SK-N-SH (cell line): ENCODE measurements around the gene RARG. TPM values are rescaled to one million over a fixed set of nuclear protein-coding genes. Genes with fewer than 3 reads are reported as not detected.

Experiments
- CTCF ChIA-PET: fragments of 300-600, 350-600 bp; formaldehyde crosslinking; extraction: SDS; loops from one replicate; lab custom pipeline; 2021; lab: Yijun Ruan, JAX
- POLR2A ChIA-PET: fragments of 350-600 bp; sonication (Branson Sonifier 250); formaldehyde crosslinking; extraction: SDS; loops from one replicate; lab custom pipeline; 2020; ENCODE audit warnings: antibody characterized with exemption, inconsistent platforms; lab: Yijun Ruan, JAX
- DNase-seq: peaks from one replicate; pipeline ENCODE4 v3.0.0; 2012
- H2AFZ ChIP-seq: fragments of 200-600 bp; sonication (generic); 2 replicates; pipeline ENCODE4 v1.8.1; 2016; ENCODE audit warnings: antibody characterized with exemption, mild to moderate bottlenecking, low read depth
- H3F3A ChIP-seq: fragments of 200-600 bp; sonication (generic); replicated peaks from 2 replicates; pipeline ENCODE3; 2016; ENCODE audit warnings: antibody characterized with exemption, mild to moderate bottlenecking; ENCODE audit not compliant: insufficient read depth
- H3K27ac ChIP-seq, 2 experiments: fragments of 200-500 bp in 1 of 2; fragments of 200-600 bp in 1 of 2; sonication (Bioruptor generic) in 1 of 2; sonication (generic), shearing (Covaris generic) in 1 of 2; 2 replicates each; pipeline versions ENCODE4 v1.5.1 to v1.6.1; 2014 to 2016; ENCODE audit warnings: low read depth in 2 of 2, inconsistent platforms in 1 of 2, low read length in 1 of 2, mild to moderate bottlenecking in 1 of 2, mixed read lengths in 1 of 2
- H3K27me3 ChIP-seq: fragments of 200-600 bp; sonication (generic), shearing (Covaris generic); 2 replicates; pipeline ENCODE4 v1.6.1; 2016; ENCODE audit warnings: mixed run types; ENCODE audit not compliant: insufficient read depth
- H3K36me3 ChIP-seq, 2 experiments: fragments of 200-500 bp in 1 of 2; fragments of 200-600 bp in 1 of 2; sonication (Bioruptor generic) in 1 of 2; sonication (generic) in 1 of 2; replicated peaks in 1 of 2; 2 replicates each; pipeline versions ENCODE3 to v1.5.1; 2014 to 2016; ENCODE audit warnings: low read length in 1 of 2, mild to moderate bottlenecking in 1 of 2; ENCODE audit not compliant: insufficient read depth in 2 of 2, control insufficient read depth in 1 of 2
- H3K4me1 ChIP-seq, 2 experiments: fragments of 200-500 bp in 1 of 2; fragments of 200-600 bp in 1 of 2; sonication (Bioruptor generic) in 1 of 2; sonication (generic), shearing (Covaris generic) in 1 of 2; 2 replicates each; pipeline versions ENCODE4 v1.5.1 to v1.6.1; 2014 to 2016; ENCODE audit warnings: low read depth in 1 of 2, low read length in 1 of 2, mixed run types in 1 of 2; ENCODE audit not compliant: insufficient read depth in 2 of 2, control insufficient read depth in 1 of 2
- H3K4me2 ChIP-seq: fragments of 200-600 bp; sonication (generic), shearing (Covaris generic); 2 replicates; pipeline ENCODE4 v1.6.1; 2017; ENCODE audit warnings: mixed run types
- H3K4me3 ChIP-seq, 2 experiments: fragments of 200-500 bp in 1 of 2; fragments of 200-600 bp in 1 of 2; sonication (Bioruptor generic) in 1 of 2; sonication (generic), shearing (Covaris generic) in 1 of 2; 2 replicates each; pipeline versions ENCODE4 v1.5.1 to v1.8.1; 2014 to 2016; ENCODE audit warnings: low read depth in 2 of 2, inconsistent platforms in 1 of 2, low read length in 1 of 2, mild to moderate bottlenecking in 1 of 2, mixed read lengths in 1 of 2, moderate library complexity in 1 of 2
- H3K79me2 ChIP-seq: fragments of 200-600 bp; sonication (generic); 2 replicates; pipeline ENCODE4 v1.8.1; 2017; ENCODE audit warnings: mild to moderate bottlenecking; ENCODE audit not compliant: insufficient read depth
- H3K9ac ChIP-seq: fragments of 200-600 bp; sonication (generic); 2 replicates; pipeline ENCODE4 v1.6.1; 2017; ENCODE audit warnings: mixed run types
- H3K9me2 ChIP-seq: fragments of 200-600 bp; sonication (generic); 2 replicates; pipeline ENCODE4 v1.6.1; 2017; ENCODE audit warnings: mixed run types
- H3K9me3 ChIP-seq: fragments of 200-600 bp; sonication (generic); 2 replicates; pipeline ENCODE4 v1.6.1; 2017; ENCODE audit warnings: mixed run types, mild to moderate bottlenecking, moderate library complexity
- H4K20me1 ChIP-seq: fragments of 200-600 bp; sonication (generic); 2 replicates; pipeline ENCODE4 v1.6.1; 2017; ENCODE audit warnings: mild to moderate bottlenecking, mixed run types; ENCODE audit not compliant: insufficient read depth
- CHD2 ChIP-seq: fragments of 150-350 bp; IDR thresholded peaks from 2 replicates; pipeline ENCODE4 v1.6.1; 2018; ENCODE audit warnings: low read length; ENCODE audit not compliant: partially characterized antibody
- CTCF ChIP-seq: fragments of 200-600 bp; sonication (generic); IDR thresholded peaks from 2 replicates; pipeline ENCODE4 v1.6.1; 2017; ENCODE audit warnings: antibody characterized with exemption, mild to moderate bottlenecking, moderate library complexity
- EP300 ChIP-seq, 2 experiments: IDR thresholded peaks; 2 replicates each; pipeline versions ENCODE4 v1.4.0 to v1.6.1; 2012; ENCODE audit warnings: borderline replicate concordance in 1 of 2, low read depth in 1 of 2, low read length in 1 of 2
- EZH2phosphoT487 ChIP-seq: fragments of 200-600 bp; sonication (generic); IDR thresholded peaks from 2 replicates; pipeline ENCODE4 v1.6.1; 2017; ENCODE audit warnings: low read depth, mixed run types, mild to moderate bottlenecking, antibody characterized with exemption, moderate library complexity, borderline replicate concordance
- FOSL2 ChIP-seq: IDR thresholded peaks from 2 replicates; pipeline ENCODE4 v1.4.0; 2012; ENCODE audit warnings: low read depth, mild to moderate bottlenecking, moderate library complexity, borderline replicate concordance
- FOXJ3 ChIP-seq: sonication (generic); formaldehyde crosslinking; IDR thresholded peaks from 2 replicates; pipeline ENCODE4 v1.5.1; 2020; ENCODE audit warnings: mild to moderate bottlenecking, missing genetic modification reagents
- GABPA ChIP-seq: IDR thresholded peaks from 2 replicates; pipeline ENCODE4 v1.4.0; 2012; ENCODE audit warnings: low read depth, mild to moderate bottlenecking
- JUND ChIP-seq: IDR thresholded peaks from 2 replicates; pipeline ENCODE4 v1.4.0; 2012
- MEF2A ChIP-seq: IDR thresholded peaks from 2 replicates; pipeline ENCODE4 v1.4.0; 2012; ENCODE audit warnings: low read depth, borderline replicate concordance
- MXI1 ChIP-seq: IDR thresholded peaks from 2 replicates; pipeline ENCODE4 v1.6.1; 2012; ENCODE audit warnings: mild to moderate bottlenecking, low read depth, low read length, improper control_type of control experiment
- NRF1 ChIP-seq: IDR thresholded peaks from 2 replicates; pipeline ENCODE4 v1.6.1; 2012; ENCODE audit warnings: low read depth, mild to moderate bottlenecking, low read length
- RAD21 ChIP-seq: IDR thresholded peaks from 2 replicates; pipeline ENCODE4 v1.6.1; 2012; ENCODE audit warnings: mild to moderate bottlenecking, low read length
- RFX5 ChIP-seq: IDR thresholded peaks from 2 replicates; pipeline ENCODE4 v1.6.1; 2012; ENCODE audit warnings: mild to moderate bottlenecking, improper control_type of control experiment, low read length
- RXRA ChIP-seq: IDR thresholded peaks from 2 replicates; pipeline ENCODE4 v1.4.0; 2012; ENCODE audit warnings: low read depth, mild to moderate bottlenecking, borderline replicate concordance
- SIN3A ChIP-seq: IDR thresholded peaks from 2 replicates; pipeline ENCODE4 v1.6.1; 2012; ENCODE audit warnings: low read depth, mild to moderate bottlenecking, low read length, moderate library complexity, borderline replicate concordance
- SMC3 ChIP-seq: IDR thresholded peaks from 2 replicates; pipeline ENCODE4 v1.6.1; 2012; ENCODE audit warnings: low read depth, low read length, improper control_type of control experiment
- TAF1 ChIP-seq: IDR thresholded peaks from 2 replicates; pipeline ENCODE4 v1.6.1; 2012; ENCODE audit warnings: low read depth, mild to moderate bottlenecking, low read length, moderate library complexity, borderline replicate concordance
- TCF12 ChIP-seq: IDR thresholded peaks from 2 replicates; pipeline ENCODE4 v1.4.0; 2012
- USF2 ChIP-seq: fragments of 150-350 bp; IDR thresholded peaks from 2 replicates; pipeline ENCODE4 v1.6.1; 2017; ENCODE audit warnings: antibody characterized with exemption, low read length, low read depth, borderline replicate concordance
- YY1 ChIP-seq: IDR thresholded peaks from 2 replicates; pipeline ENCODE4 v1.4.0; 2012; ENCODE audit warnings: low read depth, mild to moderate bottlenecking
- WGBS: methylation state at CpG from one replicate; pipeline ENCODE4 v1.1.6; 2017; ENCODE audit warnings: low lambda C conversion rate; 5-methylcytosine and 5-hydroxymethylcytosine counted together
- polyA plus RNA-seq, 3 experiments: library from polyadenylated mRNA; depleted of rRNA; stranded (reverse); fragments of >200 nt; gene quantifications; 2 replicates each; pipeline ENCODE4 v1.2.3, GENCODE V29; 2012

RARG gene
- polyA plus RNA-seq, 1 of the 3 experiments (the other 2 are of a cell fraction) = 36.6 TPM

GRCh38 chr12:53212931-53213330 lies 19.1 kb downstream of the RARG start (continued):
- no peak for TF ChIP-seq GABPA
- TF ChIP-seq, all 33 proteins: peak for 0

- Histone ChIP-seq H3K4me2 (no peak overlapping the region), H3K4me1 (peaks cover 3 to 10% of the 10 kb centered on the region in 2 experiments; a peak in 2 of 4 replicates), H3K79me2 (peaks cover 9% of the 10 kb centered on the region; the same call in 1 of the 2 replicates), H3K4me3 (no peak overlapping the region; a peak in 1 of 4 replicates), H4K20me1 (no peaks in the 10 kb centered on the region), H2AFZ (no peak overlapping the region), H3K27me3 (no peaks in the 10 kb centered on the region), H3K27ac (no peak overlapping the region), H3F3A (peaks cover 13% of the 10 kb centered on the region), H3K36me3 (peaks cover 24 to 38% of the 10 kb centered on the region in 2 experiments), H3K9me2 (no peaks in the 10 kb centered on the region), H3K9ac (no peak overlapping the region), H3K9me3 (no peaks in the 10 kb centered on the region)
- 85% methylated on average over 9 of the region's 13 CpGs for WGBS
- ChIA-PET CTCF (interaction anchor here (0.8 to 14.8 kb wide), 30 partner anchors 9 to 287 kb away, joined by 3 to 363 read pairs (median 8); partner anchors contain the start of genes AAAS, CSAD, ESPL1 and MAP3K12), POLR2A (interaction anchor here (0.8 kb wide), 1 partner anchor 31 kb away, joined by 3 read pairs; the partner anchor contains the start of gene ZNF740)
- TF ChIP-seq MEF2A = no peak
- TF ChIP-seq MXI1 = no peak
- peak; percentile 57 for TF ChIP-seq CTCF
- TF ChIP-seq SMC3 = 0 out of 2 replicates have a peak, but pooled peaks have one; percentile 23
- no peak for TF ChIP-seq JUND
- peak; percentile 46 for TF ChIP-seq RAD21
- TF ChIP-seq FOSL2 = no peak
- no peak for TF ChIP-seq EZH2phosphoT487
- TF ChIP-seq SIN3A = no peak
- DNase-seq = peak; percentile 62
Observed at GRCh38 chr12:53211476-53212381, 20.3 kb downstream of the RARG start.

- ChIA-PET POLR2A (interaction anchor here (0.8 kb wide), 1 partner anchor 13 kb away, joined by 3 read pairs; no protein-coding TSS in a partner anchor), CTCF (interaction anchor here (0.7 to 14.8 kb wide), 16 partner anchors 13 to 220 kb away, joined by 3 to 363 read pairs (median 28); partner anchors contain the start of genes AAAS, ESPL1, MYG1 and PFDN5)
- H3K4me3 ChIP-seq = no peak overlapping the region
Observed at GRCh38 chr12:53210843-53211242, 21.2 kb downstream of the RARG start.

More at GRCh38 chr12:53210843-53211242, 21.2 kb downstream of the RARG start:
- H3F3A ChIP-seq = peaks cover 17% of the 10 kb centered on the region
- no peak for DNase-seq
- no peak overlapping the region for H3K4me2 ChIP-seq
- no peaks in the 10 kb centered on the region for H4K20me1 ChIP-seq
- H2AFZ ChIP-seq = no peak overlapping the region
- H3K4me1 ChIP-seq = peaks cover 3 to 17% of the 10 kb centered on the region in 2 experiments; a peak in 2 of 4 replicates
- TF ChIP-seq EZH2phosphoT487 (no peak), RFX5 (no peak), EP300 (IDR thresholded peaks at IDR 0.05; ENCODE audit: borderline replicate concordance in 1 of 2, low read depth in 1 of 2, low read length in 1 of 2) (no peak), GABPA (no peak), JUND (no peak), TCF12 (no peak), FOXJ3 (CRISPR knock-in tag) (no peak), SMC3 (no peak), NRF1 (no peak), MXI1 (no peak), RXRA (no peak), FOSL2 (no peak), CHD2 (no peak), USF2 (no peak), MEF2A (no peak), YY1 (no peak), TAF1 (no peak)
- H3K9ac ChIP-seq = no peak overlapping the region
- peaks cover 24 to 38% of the 10 kb centered on the region in 2 experiments for H3K36me3 ChIP-seq
- 97% methylated on average over 4 of the region's 4 CpGs for WGBS
- H3K79me2 ChIP-seq = no peaks in the 10 kb centered on the region; the same call in 1 of the 2 replicates
- no peaks in the 10 kb centered on the region for H3K9me3 ChIP-seq
- no peaks in the 10 kb centered on the region for H3K9me2 ChIP-seq
- H3K27ac ChIP-seq = no peak overlapping the region
- no peaks in the 10 kb centered on the region for H3K27me3 ChIP-seq
